Suppressor macrophage treated with lipopolysaccharide for 1 hour (primary cell): ENCODE measurements around the gene B3GALT5.

Experiments
- DNase-seq, 3 donors: peaks; one replicate each; pipeline ENCODE4 v3.0.0-alpha.2; 2020 to 2022

B3GALT5 gene

GRCh38 chr21:39610703-39611102, 2.0 kb upstream of the B3GALT5 start:
- DNase-seq = no peak

GRCh38 chr21:39611551-39612190, 1.1 kb upstream of the B3GALT5 start:
- peak in 2 of 3 donors; percentile 6 to 33 for DNase-seq

- DNase-seq = no peak
These were observed 548 bp downstream of the B3GALT5 start for GRCh38 chr21:39613041-39613934.

- no peak for DNase-seq
These were observed 3.6 kb downstream of the B3GALT5 start for GRCh38 chr21:39616211-39616772.

GRCh38 chr21:39620856-39621255, 8.1 kb downstream of the B3GALT5 start:
- DNase-seq = no peak

- no peak for DNase-seq
These were observed 12.6 kb downstream of the B3GALT5 start for GRCh38 chr21:39625211-39625895.

GRCh38 chr21:39628385-39628784, 15.6 kb downstream of the B3GALT5 start:
- DNase-seq = no peak

GRCh38 chr21:39630191-39630591, 17.5 kb downstream of the B3GALT5 start:
- no peak for DNase-seq

GRCh38 chr21:39630827-39631226, 18.1 kb downstream of the B3GALT5 start:
- DNase-seq = no peak

GRCh38 chr21:39631842-39632562, 19.3 kb downstream of the B3GALT5 start:
- no peak for DNase-seq

- DNase-seq = no peak
These were observed 20.2 kb downstream of the B3GALT5 start for GRCh38 chr21:39632796-39633442.

- no peak for DNase-seq
These were observed 21.0 kb downstream of the B3GALT5 start for GRCh38 chr21:39633770-39634181.

- no peak for DNase-seq
These were observed 21.8 kb downstream of the B3GALT5 start for GRCh38 chr21:39634507-39634906.

GRCh38 chr21:39637197-39637970, 24.6 kb downstream of the B3GALT5 start:
- DNase-seq = no peak

GRCh38 chr21:39637971-39638240, 25.2 kb downstream of the B3GALT5 start:
- no peak for DNase-seq

GRCh38 chr21:39638281-39638680, 25.5 kb downstream of the B3GALT5 start:
- no peak for DNase-seq

GRCh38 chr21:39640754-39641153, 28.0 kb downstream of the B3GALT5 start:
- DNase-seq = no peak

GRCh38 chr21:39641827-39642450, 29.2 kb downstream of the B3GALT5 start:
- no peak for DNase-seq

GRCh38 chr21:39644062-39644560, 31.4 kb downstream of the B3GALT5 start:
- DNase-seq = no peak

- no peak for DNase-seq
These were observed 32.6 kb downstream of the B3GALT5 start for GRCh38 chr21:39645331-39645730.

- DNase-seq = no peak
These were observed 34.7 kb downstream of the B3GALT5 start for GRCh38 chr21:39647476-39647875.
